Smooth muscle cell (in vitro differentiated cells): ENCODE data around the gene SAT1. TPM values are rescaled to one million over a fixed set of nuclear protein-coding genes. Genes with fewer than 3 reads are reported as not detected.

Source experiments
- DNase-seq: peaks from one replicate; lab custom pipeline; 2025; ENCODE audit not compliant: unreplicated experiment; lab: John Stamatoyannopoulos, UW
- H2AFZ ChIP-seq: fragments of 200-600 bp; sonication (generic); 2 replicates; pipeline ENCODE4 v1.6.0; 2016; ENCODE audit warnings: antibody characterized with exemption, low read depth, mild to moderate bottlenecking
- H3F3A ChIP-seq: fragments of 200-600 bp; sonication (generic); 2 replicates; pipeline ENCODE4 v1.6.0; 2017; ENCODE audit warnings: antibody characterized with exemption, low read depth
- H3K27ac ChIP-seq: fragments of 200-600 bp; sonication (generic); 2 replicates; pipeline ENCODE4 v1.5.1; 2016; ENCODE audit warnings: low read depth, mild to moderate bottlenecking
- H3K27me3 ChIP-seq: fragments of 200-600 bp; sonication (generic); 2 replicates; pipeline ENCODE4 v1.6.1; 2016; ENCODE audit warnings: low read depth, mild to moderate bottlenecking
- H3K36me3 ChIP-seq: fragments of 200-600 bp; sonication (generic); 2 replicates; pipeline ENCODE4 v1.5.1; 2016; ENCODE audit warnings: low read depth
- H3K4me1 ChIP-seq: fragments of 200-600 bp; sonication (generic); 2 replicates; pipeline ENCODE4 v1.5.1; 2016; ENCODE audit warnings: low read depth
- H3K4me2 ChIP-seq: fragments of 200-600 bp; sonication (generic); 2 replicates; pipeline ENCODE4 v1.6.0; 2016; ENCODE audit warnings: mild to moderate bottlenecking
- H3K4me3 ChIP-seq: fragments of 200-600 bp; sonication (generic); 2 replicates; pipeline ENCODE4 v1.5.1; 2016; ENCODE audit warnings: mild to moderate bottlenecking
- H3K79me2 ChIP-seq: fragments of 200-600 bp; sonication (generic); 2 replicates; pipeline ENCODE4 v1.6.0; 2016; ENCODE audit warnings: low read depth, mild to moderate bottlenecking
- H3K9ac ChIP-seq: fragments of 200-600 bp; sonication (generic); 2 replicates; pipeline ENCODE4 v1.6.0; 2016; ENCODE audit warnings: low read depth
- H3K9me3 ChIP-seq: fragments of 200-600 bp; sonication (generic); replicated peaks from 2 replicates; pipeline ENCODE4 v1.5.1; 2016; ENCODE audit warnings: low read depth
- H4K20me1 ChIP-seq: fragments of 200-600 bp; sonication (generic); 2 replicates; pipeline ENCODE4 v1.6.0; 2016; ENCODE audit warnings: low read depth
- WGBS: methylation state at CpG from one replicate; pipeline ENCODE4 v1.1.7; 2016; ENCODE audit warnings: low lambda C conversion rate; 5-methylcytosine and 5-hydroxymethylcytosine counted together
- polyA plus RNA-seq: library from polyadenylated mRNA; unstranded; fragments of >200 nt; fragmentation: Nextera tagmentation; extraction: Ambion mirVana; gene quantifications from 2 replicates; pipeline ENCODE4 v1.2.1, GENCODE V29; 2016
- total RNA-seq: library from RNA; depleted of rRNA; stranded (reverse); fragments of >200 nt; gene quantifications from 2 replicates; pipeline ENCODE4 v1.2.3, GENCODE V29; 2014
- TF ChIP-seq, protein P1 (sequence below): fragments of 200-600 bp; sonication (generic); IDR thresholded peaks from 2 replicates; pipeline ENCODE4 v1.5.1; 2017; ENCODE audit warnings: borderline replicate concordance, mild to moderate bottlenecking, antibody characterized with exemption; ENCODE audit not compliant: insufficient read depth, poor library complexity, severe bottlenecking

The SAT1 gene
- total and polyA plus RNA-seq, 2 experiments from 2014 or later, result 399 to 777 TPM

DNA sequence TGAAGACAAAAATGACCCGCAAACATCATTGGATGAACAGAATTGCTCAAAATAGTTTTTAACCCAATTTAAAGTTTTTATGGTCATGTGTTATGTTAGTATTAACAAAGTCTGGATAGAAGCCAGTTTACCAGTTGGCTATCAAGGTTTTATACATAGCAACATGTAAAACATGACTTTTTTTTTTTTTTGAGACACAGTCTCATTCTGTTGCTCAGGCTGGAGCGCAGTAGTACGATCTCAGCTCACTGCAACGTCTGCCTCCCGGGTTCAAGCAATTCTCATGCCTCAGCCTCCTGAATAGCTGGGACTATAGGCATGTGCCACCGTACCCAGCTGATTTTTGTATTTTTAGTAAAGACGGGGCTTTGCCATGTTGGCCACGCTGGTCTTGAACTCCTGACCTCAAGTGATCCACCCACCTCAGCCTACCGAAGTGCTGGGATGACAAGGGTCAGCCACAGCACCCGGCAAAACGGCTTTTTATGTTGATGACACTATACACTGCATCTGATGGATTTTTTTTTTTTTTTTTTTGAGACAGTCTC, 3.4 kb downstream of the SAT1 start:
- DNase-seq, result no peak
- no peak overlapping the region for H2AFZ ChIP-seq
- peaks cover 8% of the 10 kb centered on the region for H3K79me2 ChIP-seq
- H3K4me2 ChIP-seq, result no peak overlapping the region
- H3K27ac ChIP-seq, result peak overlapping the region; percentile 98
- H3K4me3 ChIP-seq, result peak overlapping the region; percentile 82
- H4K20me1 ChIP-seq, result peaks cover 24% of the 10 kb centered on the region
- H3K36me3 ChIP-seq, result peaks cover 4% of the 10 kb centered on the region
- 91% methylated on average over 11 of the region's 11 CpGs for WGBS
- H3K4me1 ChIP-seq, result peaks cover 5% of the 10 kb centered on the region
- H3K9me3 ChIP-seq, result no peaks in the 10 kb centered on the region
- H3F3A ChIP-seq, result peaks cover 9% of the 10 kb centered on the region
- no peak overlapping the region for H3K9ac ChIP-seq
- no peaks in the 10 kb centered on the region for H3K27me3 ChIP-seq
- TF ChIP-seq, protein P1, sequence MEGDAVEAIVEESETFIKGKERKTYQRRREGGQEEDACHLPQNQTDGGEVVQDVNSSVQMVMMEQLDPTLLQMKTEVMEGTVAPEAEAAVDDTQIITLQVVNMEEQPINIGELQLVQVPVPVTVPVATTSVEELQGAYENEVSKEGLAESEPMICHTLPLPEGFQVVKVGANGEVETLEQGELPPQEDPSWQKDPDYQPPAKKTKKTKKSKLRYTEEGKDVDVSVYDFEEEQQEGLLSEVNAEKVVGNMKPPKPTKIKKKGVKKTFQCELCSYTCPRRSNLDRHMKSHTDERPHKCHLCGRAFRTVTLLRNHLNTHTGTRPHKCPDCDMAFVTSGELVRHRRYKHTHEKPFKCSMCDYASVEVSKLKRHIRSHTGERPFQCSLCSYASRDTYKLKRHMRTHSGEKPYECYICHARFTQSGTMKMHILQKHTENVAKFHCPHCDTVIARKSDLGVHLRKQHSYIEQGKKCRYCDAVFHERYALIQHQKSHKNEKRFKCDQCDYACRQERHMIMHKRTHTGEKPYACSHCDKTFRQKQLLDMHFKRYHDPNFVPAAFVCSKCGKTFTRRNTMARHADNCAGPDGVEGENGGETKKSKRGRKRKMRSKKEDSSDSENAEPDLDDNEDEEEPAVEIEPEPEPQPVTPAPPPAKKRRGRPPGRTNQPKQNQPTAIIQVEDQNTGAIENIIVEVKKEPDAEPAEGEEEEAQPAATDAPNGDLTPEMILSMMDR, result no peak

GRCh38 chrX:23787745-23788118, 4.8 kb downstream of the SAT1 start:
- Histone ChIP-seq H3K4me1 (peaks cover 4% of the 10 kb centered on the region), H3K4me2 (no peak overlapping the region), H3F3A (no peaks in the 10 kb centered on the region), H3K27ac (no peak overlapping the region), H3K9ac (no peak overlapping the region), H3K27me3 (no peaks in the 10 kb centered on the region), H4K20me1 (peaks cover 24% of the 10 kb centered on the region), H2AFZ (no peak overlapping the region), H3K4me3 (no peak overlapping the region), H3K79me2 (peaks cover 8% of the 10 kb centered on the region), H3K9me3 (no peaks in the 10 kb centered on the region), H3K36me3 (peaks cover 4% of the 10 kb centered on the region)
- WGBS, result 94% methylated on average over 2 of the region's 2 CpGs
- TF ChIP-seq, protein P1, result no peak
- DNase-seq, result no peak

GRCh38 chrX:23788521-23788920, 5.5 kb downstream of the SAT1 start:
- Histone ChIP-seq H3K27ac (no peak overlapping the region), H3K36me3 (peaks cover 4% of the 10 kb centered on the region), H3K27me3 (no peaks in the 10 kb centered on the region), H3K79me2 (peaks cover 8% of the 10 kb centered on the region), H3F3A (no peaks in the 10 kb centered on the region), H3K4me1 (peaks cover 8% of the 10 kb centered on the region), H4K20me1 (peaks cover 23% of the 10 kb centered on the region), H3K4me2 (no peak overlapping the region), H3K9me3 (no peaks in the 10 kb centered on the region), H2AFZ (no peak overlapping the region), H3K9ac (no peak overlapping the region), H3K4me3 (no peak overlapping the region)
- DNase-seq, result no peak
- TF ChIP-seq, protein P1, result no peak

GRCh38 chrX:23788946-23789345, 6.0 kb downstream of the SAT1 start:
- H3K27me3 ChIP-seq, result no peaks in the 10 kb centered on the region
- TF ChIP-seq, protein P1, result no peak
- peaks cover 8% of the 10 kb centered on the region for H3K79me2 ChIP-seq
- DNase-seq, result no peak
- no peaks in the 10 kb centered on the region for H3F3A ChIP-seq
- H3K4me1 ChIP-seq, result peaks cover 8% of the 10 kb centered on the region
- no peak overlapping the region for H3K4me3 ChIP-seq
- H3K36me3 ChIP-seq, result peaks cover 4% of the 10 kb centered on the region
- no peak overlapping the region for H3K27ac ChIP-seq
- peaks cover 19% of the 10 kb centered on the region for H4K20me1 ChIP-seq
- 98% methylated on average over 4 of the region's 4 CpGs for WGBS
- H3K4me2 ChIP-seq, result no peak overlapping the region
- no peak overlapping the region for H2AFZ ChIP-seq
- no peak overlapping the region for H3K9ac ChIP-seq
- no peaks in the 10 kb centered on the region for H3K9me3 ChIP-seq
